ENCODE data around the gene GAS6. TPM values are rescaled to one million over a fixed set of nuclear protein-coding genes. Genes with fewer than 3 reads are reported as not detected.

The GAS6 gene
- total and polyA plus RNA-seq, 2 donors (not counting 1 experiment from before 2014, with no cell fraction given) = 227 to 301 TPM

- Histone ChIP-seq H3K4me3 (replicated peaks in 1 of 4; ENCODE audit: control extremely low read depth in 1 of 4, insufficient read depth in 1 of 4, low read depth in 3 of 4, low read length in 4 of 4) (peak overlapping the region in 1 of 4 experiments; percentile 13), H3K79me2 (ENCODE audit: control insufficient read depth, insufficient read depth, low read length) (no peaks in the 10 kb centered on the region), H4K20me1 (ENCODE audit: control insufficient read depth, extremely low read depth, insufficient read depth, low read length) (no peaks in the 10 kb centered on the region), H3K4me1 (ENCODE audit: control insufficient read depth, extremely low read depth, insufficient read depth, low read length) (peaks cover 7% of the 10 kb centered on the region), H2AFZ (ENCODE audit: low read length) (no peak overlapping the region), H3K36me3 (ENCODE audit: control insufficient read depth, insufficient read depth, low read length) (no peaks in the 10 kb centered on the region), H3K9ac (ENCODE audit: insufficient read depth, low read length) (no peak overlapping the region), H3K9me3 (ENCODE audit: control insufficient read depth, insufficient read depth, low read depth, low read length) (no peaks in the 10 kb centered on the region), H3K27ac (ENCODE audit: insufficient read depth, low read length) (peak overlapping the region; percentile 71), H3K4me2 (ENCODE audit: extremely low read depth, insufficient read depth, low read length) (peak overlapping the region; percentile 70), H3K27me3 (ENCODE audit: control insufficient read depth, insufficient read depth, low read length) (no peaks in the 10 kb centered on the region)
- no peak for TF ChIP-seq EZH2 (IDR thresholded peaks at IDR 0.05; ENCODE audit: low read length, missing control alignments)
- no peak for TF ChIP-seq CTCF (conservative IDR thresholded peaks at IDR 0.05 in 1 of 2, IDR thresholded peaks at IDR 0.05 in 1 of 2; ENCODE audit: low read depth in 1 of 2, low read length in 2 of 2)
- peak; percentile 60 to 95 for DNase-seq (ENCODE audit: low read depth in 2 of 2)
These were observed 44.0 kb upstream of the GAS6 start for GRCh38 chr13:113907635-113908617.

- peaks cover 7% of the 10 kb centered on the region for H3K4me1 ChIP-seq (ENCODE audit: control insufficient read depth, extremely low read depth, insufficient read depth, low read length)
- H4K20me1 ChIP-seq (ENCODE audit: control insufficient read depth, extremely low read depth, insufficient read depth, low read length) = no peaks in the 10 kb centered on the region
- H3K36me3 ChIP-seq (ENCODE audit: control insufficient read depth, insufficient read depth, low read length) = no peaks in the 10 kb centered on the region
- no peak overlapping the region for H3K4me2 ChIP-seq (ENCODE audit: extremely low read depth, insufficient read depth, low read length)
- H3K9ac ChIP-seq (ENCODE audit: insufficient read depth, low read length) = no peak overlapping the region
- H3K27ac ChIP-seq (ENCODE audit: insufficient read depth, low read length) = no peak overlapping the region
- no peak overlapping the region for H3K4me3 ChIP-seq (replicated peaks in 1 of 4; ENCODE audit: control extremely low read depth in 1 of 4, insufficient read depth in 1 of 4, low read depth in 3 of 4, low read length in 4 of 4)
- DNase-seq (ENCODE audit: low read depth in 2 of 2) = no peak
- H3K27me3 ChIP-seq (ENCODE audit: control insufficient read depth, insufficient read depth, low read length) = no peaks in the 10 kb centered on the region
- TF ChIP-seq CTCF (conservative IDR thresholded peaks at IDR 0.05 in 1 of 2, IDR thresholded peaks at IDR 0.05 in 1 of 2; ENCODE audit: low read depth in 1 of 2, low read length in 2 of 2) = no peak
- H2AFZ ChIP-seq (ENCODE audit: low read length) = no peak overlapping the region
- no peaks in the 10 kb centered on the region for H3K9me3 ChIP-seq (ENCODE audit: control insufficient read depth, insufficient read depth, low read depth, low read length)
- H3K79me2 ChIP-seq (ENCODE audit: control insufficient read depth, insufficient read depth, low read length) = no peaks in the 10 kb centered on the region
These were observed 42.7 kb upstream of the GAS6 start for GRCh38 chr13:113906571-113906970.

- peaks cover 7% of the 10 kb centered on the region for H3K4me1 ChIP-seq (ENCODE audit: control insufficient read depth, extremely low read depth, insufficient read depth, low read length)
- H3K27ac ChIP-seq (ENCODE audit: insufficient read depth, low read length) = no peak overlapping the region
These were observed 42.1 kb upstream of the GAS6 start for GRCh38 chr13:113905942-113906341.

More at GRCh38 chr13:113905942-113906341, 42.1 kb upstream of the GAS6 start:
- no peak for DNase-seq (ENCODE audit: low read depth in 2 of 2)
- Histone ChIP-seq H3K36me3 (ENCODE audit: control insufficient read depth, insufficient read depth, low read length) (no peaks in the 10 kb centered on the region), H4K20me1 (ENCODE audit: control insufficient read depth, extremely low read depth, insufficient read depth, low read length) (no peaks in the 10 kb centered on the region), H3K79me2 (ENCODE audit: control insufficient read depth, insufficient read depth, low read length) (no peaks in the 10 kb centered on the region), H2AFZ (ENCODE audit: low read length) (no peak overlapping the region), H3K27me3 (ENCODE audit: control insufficient read depth, insufficient read depth, low read length) (no peaks in the 10 kb centered on the region), H3K9ac (ENCODE audit: insufficient read depth, low read length) (no peak overlapping the region), H3K4me2 (ENCODE audit: extremely low read depth, insufficient read depth, low read length) (no peak overlapping the region), H3K4me3 (replicated peaks in 1 of 4; ENCODE audit: control extremely low read depth in 1 of 4, insufficient read depth in 1 of 4, low read depth in 3 of 4, low read length in 4 of 4) (no peak overlapping the region), H3K9me3 (ENCODE audit: control insufficient read depth, insufficient read depth, low read depth, low read length) (no peaks in the 10 kb centered on the region)
- TF ChIP-seq CTCF (conservative IDR thresholded peaks at IDR 0.05 in 1 of 2, IDR thresholded peaks at IDR 0.05 in 1 of 2; ENCODE audit: low read depth in 1 of 2, low read length in 2 of 2) = no peak
